ENCODE measurements around the gene RCE1. TPM values are rescaled to one million over a fixed set of nuclear protein-coding genes. Genes with fewer than 3 reads are reported as not detected.

Gene RCE1
- total RNA-seq, 1 donor, result 18.1 TPM

DNA sequence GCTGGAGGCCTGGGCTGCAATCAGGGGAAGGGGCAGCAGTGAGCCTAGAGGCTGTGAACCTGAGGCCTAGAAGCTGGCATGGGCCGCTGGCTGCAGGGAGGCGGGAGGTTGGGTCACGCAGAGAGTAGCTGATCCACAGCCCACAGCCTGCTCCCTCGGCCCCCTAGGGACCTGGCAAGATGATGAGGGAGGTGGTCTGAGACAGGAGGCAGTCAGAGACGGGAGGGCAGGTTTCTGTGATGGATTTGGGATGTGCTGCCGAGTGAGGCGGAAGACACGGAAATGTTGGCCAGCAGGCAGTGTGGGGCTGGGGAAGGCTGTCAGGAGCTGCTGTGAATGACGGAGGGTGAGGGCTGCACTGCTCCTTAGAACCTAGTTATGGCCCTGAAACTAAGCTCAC is 36.3 kb downstream of the RCE1 start:
- Histone ChIP-seq H3K36me3 (ENCODE audit: insufficient read depth, low read length) (no peaks in the 10 kb centered on the region), H3K4me2 (ENCODE audit: insufficient read depth, low read length) (no peak overlapping the region), H3K4me1 (ENCODE audit: insufficient read depth, low read length) (peaks cover 20% of the 10 kb centered on the region), H3K27ac (ENCODE audit: low read depth, low read length) (no peak overlapping the region), H4K20me1 (ENCODE audit: insufficient read depth, low read length) (peaks cover 19% of the 10 kb centered on the region), H3K79me2 (ENCODE audit: insufficient read depth, low read length) (peaks cover 2% of the 10 kb centered on the region), H3K4me3 (ENCODE audit: insufficient read depth, low read length) (no peak overlapping the region), H3K9me3 (ENCODE audit: low read depth, low read length) (no peaks in the 10 kb centered on the region), H2AFZ (ENCODE audit: low read length) (no peak overlapping the region), H3K27me3 (ENCODE audit: insufficient read depth, low read length) (no peaks in the 10 kb centered on the region)
- TF ChIP-seq, protein P1, sequence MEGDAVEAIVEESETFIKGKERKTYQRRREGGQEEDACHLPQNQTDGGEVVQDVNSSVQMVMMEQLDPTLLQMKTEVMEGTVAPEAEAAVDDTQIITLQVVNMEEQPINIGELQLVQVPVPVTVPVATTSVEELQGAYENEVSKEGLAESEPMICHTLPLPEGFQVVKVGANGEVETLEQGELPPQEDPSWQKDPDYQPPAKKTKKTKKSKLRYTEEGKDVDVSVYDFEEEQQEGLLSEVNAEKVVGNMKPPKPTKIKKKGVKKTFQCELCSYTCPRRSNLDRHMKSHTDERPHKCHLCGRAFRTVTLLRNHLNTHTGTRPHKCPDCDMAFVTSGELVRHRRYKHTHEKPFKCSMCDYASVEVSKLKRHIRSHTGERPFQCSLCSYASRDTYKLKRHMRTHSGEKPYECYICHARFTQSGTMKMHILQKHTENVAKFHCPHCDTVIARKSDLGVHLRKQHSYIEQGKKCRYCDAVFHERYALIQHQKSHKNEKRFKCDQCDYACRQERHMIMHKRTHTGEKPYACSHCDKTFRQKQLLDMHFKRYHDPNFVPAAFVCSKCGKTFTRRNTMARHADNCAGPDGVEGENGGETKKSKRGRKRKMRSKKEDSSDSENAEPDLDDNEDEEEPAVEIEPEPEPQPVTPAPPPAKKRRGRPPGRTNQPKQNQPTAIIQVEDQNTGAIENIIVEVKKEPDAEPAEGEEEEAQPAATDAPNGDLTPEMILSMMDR (IDR thresholded peaks at IDR 0.05; ENCODE audit: extremely low read depth, low read depth, low read length), result no peak
- DNase-seq (ENCODE audit: insufficient read length, low spot score, missing footprints), result peak; percentile 15

DNA sequence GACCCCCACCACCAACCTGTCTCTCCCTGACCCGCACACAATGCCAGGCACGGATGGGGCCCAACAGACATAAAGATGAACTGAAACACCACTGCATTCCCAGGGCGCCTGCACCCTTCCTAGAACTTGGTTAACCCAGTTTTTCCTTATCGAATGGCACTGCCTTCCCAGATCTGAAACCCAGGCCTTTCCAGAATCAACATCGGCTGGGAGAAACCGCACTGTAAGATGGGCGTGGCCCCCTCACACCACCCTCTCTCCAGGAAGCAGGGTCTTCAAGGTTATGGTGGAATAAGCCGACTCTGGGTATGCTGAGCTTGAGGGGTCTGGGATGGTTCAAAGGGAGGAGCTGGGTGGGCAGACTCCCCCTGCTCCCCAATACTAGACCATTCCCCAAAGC is 36.8 kb downstream of the RCE1 start:
- Histone ChIP-seq H3K27me3 (ENCODE audit: insufficient read depth, low read length) (no peaks in the 10 kb centered on the region), H3K27ac (ENCODE audit: low read depth, low read length) (no peak overlapping the region), H3K36me3 (ENCODE audit: insufficient read depth, low read length) (no peaks in the 10 kb centered on the region), H4K20me1 (ENCODE audit: insufficient read depth, low read length) (peaks cover 19% of the 10 kb centered on the region), H2AFZ (ENCODE audit: low read length) (no peak overlapping the region), H3K4me3 (ENCODE audit: insufficient read depth, low read length) (no peak overlapping the region), H3K4me2 (ENCODE audit: insufficient read depth, low read length) (no peak overlapping the region), H3K4me1 (ENCODE audit: insufficient read depth, low read length) (peaks cover 20% of the 10 kb centered on the region), H3K9me3 (ENCODE audit: low read depth, low read length) (no peaks in the 10 kb centered on the region), H3K79me2 (ENCODE audit: insufficient read depth, low read length) (peaks cover 4% of the 10 kb centered on the region)
- TF ChIP-seq, protein P1 (IDR thresholded peaks at IDR 0.05; ENCODE audit: extremely low read depth, low read depth, low read length), result no peak
- peak; percentile 56 for DNase-seq (ENCODE audit: insufficient read length, low spot score, missing footprints)

DNA sequence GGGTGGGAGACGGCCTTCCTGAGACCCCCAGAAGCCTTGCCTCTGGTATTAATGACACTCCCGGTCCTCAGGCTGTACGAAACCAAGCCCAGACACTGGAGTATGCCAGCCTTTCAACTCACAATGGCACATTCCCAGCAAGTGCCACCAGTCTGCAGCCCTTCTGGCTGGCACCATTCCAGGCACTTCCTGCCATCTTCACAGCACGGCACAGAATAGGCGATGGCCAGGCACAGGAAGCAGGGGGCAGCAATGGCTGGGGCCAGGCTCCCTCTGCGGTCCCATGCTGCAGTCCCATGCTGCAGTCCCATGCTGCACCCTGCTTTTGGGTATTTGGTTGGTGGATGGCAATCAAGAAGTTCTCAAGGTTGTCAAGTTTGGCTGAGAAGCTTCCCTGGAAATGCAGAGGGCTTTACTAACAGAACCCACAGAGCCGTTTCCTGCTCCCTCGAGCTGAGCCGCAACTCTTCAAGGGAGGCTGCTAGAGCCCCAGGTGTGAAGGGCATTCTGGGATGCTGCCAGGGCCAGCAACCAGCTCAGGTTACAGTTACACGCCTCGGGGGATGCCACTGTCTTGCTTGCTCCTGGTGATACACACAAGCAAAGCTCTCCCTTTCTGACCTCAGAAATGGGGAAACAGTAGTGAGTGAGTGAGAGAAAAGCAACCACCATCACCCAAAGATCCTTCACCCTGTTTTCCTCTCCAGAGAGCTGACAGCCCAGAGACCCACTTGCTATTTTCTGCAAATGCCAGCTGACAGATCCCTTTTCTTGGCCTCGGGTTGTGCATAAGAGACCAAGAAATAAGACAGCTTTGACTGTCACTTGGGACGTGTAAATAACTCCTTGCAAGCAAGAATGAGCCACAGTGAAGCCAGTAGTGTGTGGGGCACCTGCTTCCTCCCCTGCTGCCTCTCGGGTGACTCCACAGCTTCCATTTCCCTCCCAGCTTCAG is 37.5 kb downstream of the RCE1 start:
- no peak overlapping the region for H3K27ac ChIP-seq (ENCODE audit: low read depth, low read length)
- DNase-seq (ENCODE audit: insufficient read length, low spot score, missing footprints), result peak; percentile 10
- H4K20me1 ChIP-seq (ENCODE audit: insufficient read depth, low read length), result peaks cover 16% of the 10 kb centered on the region
- no peak overlapping the region for H3K4me2 ChIP-seq (ENCODE audit: insufficient read depth, low read length)
- H3K36me3 ChIP-seq (ENCODE audit: insufficient read depth, low read length), result no peaks in the 10 kb centered on the region
- no peak overlapping the region for H2AFZ ChIP-seq (ENCODE audit: low read length)
- TF ChIP-seq, protein P1 (IDR thresholded peaks at IDR 0.05; ENCODE audit: extremely low read depth, low read depth, low read length), result no peak
- H3K9me3 ChIP-seq (ENCODE audit: low read depth, low read length), result no peaks in the 10 kb centered on the region
- no peak overlapping the region for H3K4me3 ChIP-seq (ENCODE audit: insufficient read depth, low read length)
- H3K79me2 ChIP-seq (ENCODE audit: insufficient read depth, low read length), result peaks cover 4% of the 10 kb centered on the region
- H3K27me3 ChIP-seq (ENCODE audit: insufficient read depth, low read length), result no peaks in the 10 kb centered on the region
- H3K4me1 ChIP-seq (ENCODE audit: insufficient read depth, low read length), result peaks cover 20% of the 10 kb centered on the region

DNA sequence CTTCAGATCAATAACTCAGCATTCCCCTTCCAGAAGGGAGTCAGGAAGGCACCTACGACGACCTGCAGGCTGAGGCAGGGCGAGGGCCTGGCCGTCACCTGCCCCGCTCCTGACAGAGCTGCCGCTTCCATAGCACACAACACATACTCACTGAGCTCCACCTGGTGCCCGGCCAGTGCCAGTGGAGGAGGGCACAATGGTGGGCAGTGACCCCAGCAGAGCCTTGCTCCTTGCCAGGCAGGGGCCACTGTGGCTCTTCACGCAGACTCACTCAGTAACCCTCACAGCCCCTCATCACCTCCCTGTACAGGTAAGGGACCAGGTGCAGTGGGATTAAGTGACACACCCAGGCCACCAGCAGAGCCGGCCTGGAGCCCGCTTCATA is 38.2 kb downstream of the RCE1 start:
- Histone ChIP-seq H3K27me3 (ENCODE audit: insufficient read depth, low read length) (no peaks in the 10 kb centered on the region), H3K27ac (ENCODE audit: low read depth, low read length) (no peak overlapping the region), H3K4me1 (ENCODE audit: insufficient read depth, low read length) (peaks cover 24% of the 10 kb centered on the region), H4K20me1 (ENCODE audit: insufficient read depth, low read length) (peaks cover 12% of the 10 kb centered on the region), H3K4me2 (ENCODE audit: insufficient read depth, low read length) (no peak overlapping the region), H2AFZ (ENCODE audit: low read length) (no peak overlapping the region), H3K36me3 (ENCODE audit: insufficient read depth, low read length) (no peaks in the 10 kb centered on the region), H3K9me3 (ENCODE audit: low read depth, low read length) (no peaks in the 10 kb centered on the region), H3K79me2 (ENCODE audit: insufficient read depth, low read length) (peaks cover 4% of the 10 kb centered on the region), H3K4me3 (ENCODE audit: insufficient read depth, low read length) (no peak overlapping the region)
- DNase-seq (ENCODE audit: insufficient read length, low spot score, missing footprints), result no peak
- TF ChIP-seq, protein P1 (IDR thresholded peaks at IDR 0.05; ENCODE audit: extremely low read depth, low read depth, low read length), result no peak
